ENCODE measurements around the gene HDAC5. TPM values are rescaled to one million over a fixed set of nuclear protein-coding genes. Genes with fewer than 3 reads are reported as not detected.

Gene HDAC5
- total and polyA plus RNA-seq, 3 donors from 2014 or later: 43.3 to 141 (median 94.1) TPM

DNA sequence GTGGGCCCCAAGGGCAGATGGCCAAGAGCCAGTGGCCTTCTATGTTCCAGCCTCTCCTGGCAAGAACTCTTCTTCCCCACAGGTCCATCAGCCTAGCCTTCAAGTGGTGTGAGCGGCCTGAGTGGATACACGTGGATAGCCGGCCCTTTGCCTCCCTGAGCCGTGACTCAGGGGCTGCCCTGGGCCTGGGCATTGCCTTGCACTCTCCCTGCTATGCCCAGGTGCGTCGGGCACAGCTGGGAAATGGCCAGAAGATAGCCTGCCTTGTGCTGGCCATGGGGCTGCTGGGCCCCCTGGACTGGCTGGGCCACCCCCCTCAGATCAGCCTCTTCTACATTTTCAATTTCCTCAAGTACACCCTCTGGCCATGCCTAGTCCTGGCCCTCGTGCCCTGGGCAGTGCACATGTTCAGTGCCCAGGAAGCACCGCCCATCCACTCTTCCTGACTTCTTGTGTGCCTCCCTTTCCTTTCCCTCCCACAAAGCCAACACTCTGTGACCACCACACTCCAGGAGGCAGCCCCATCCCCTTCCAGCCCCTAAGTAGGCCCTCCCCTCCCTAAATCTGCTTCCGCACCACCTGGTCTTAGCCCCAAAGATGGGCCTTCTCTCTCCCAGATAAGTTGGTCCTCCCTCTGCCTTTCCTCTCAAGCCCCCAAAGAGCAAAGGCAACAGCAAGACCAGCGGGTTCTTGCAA is 47.7 kb downstream of the HDAC5 start:
- TF ChIP-seq, protein P1, sequence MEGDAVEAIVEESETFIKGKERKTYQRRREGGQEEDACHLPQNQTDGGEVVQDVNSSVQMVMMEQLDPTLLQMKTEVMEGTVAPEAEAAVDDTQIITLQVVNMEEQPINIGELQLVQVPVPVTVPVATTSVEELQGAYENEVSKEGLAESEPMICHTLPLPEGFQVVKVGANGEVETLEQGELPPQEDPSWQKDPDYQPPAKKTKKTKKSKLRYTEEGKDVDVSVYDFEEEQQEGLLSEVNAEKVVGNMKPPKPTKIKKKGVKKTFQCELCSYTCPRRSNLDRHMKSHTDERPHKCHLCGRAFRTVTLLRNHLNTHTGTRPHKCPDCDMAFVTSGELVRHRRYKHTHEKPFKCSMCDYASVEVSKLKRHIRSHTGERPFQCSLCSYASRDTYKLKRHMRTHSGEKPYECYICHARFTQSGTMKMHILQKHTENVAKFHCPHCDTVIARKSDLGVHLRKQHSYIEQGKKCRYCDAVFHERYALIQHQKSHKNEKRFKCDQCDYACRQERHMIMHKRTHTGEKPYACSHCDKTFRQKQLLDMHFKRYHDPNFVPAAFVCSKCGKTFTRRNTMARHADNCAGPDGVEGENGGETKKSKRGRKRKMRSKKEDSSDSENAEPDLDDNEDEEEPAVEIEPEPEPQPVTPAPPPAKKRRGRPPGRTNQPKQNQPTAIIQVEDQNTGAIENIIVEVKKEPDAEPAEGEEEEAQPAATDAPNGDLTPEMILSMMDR (IDR thresholded peaks at IDR 0.05): no peak
- no peak for TF ChIP-seq POLR2A (IDR thresholded peaks at IDR 0.05)
- intact Hi-C loops (cut with DNase I; ENCODE audit: low total_unique reads): no loop called here
- WGBS, 2 donors: 74 to 82% methylated on average over 7 to 10 of the region's 10 CpGs
- no peak for DNase-seq
- Histone ChIP-seq H3K27ac (peak overlapping the region in 1 of 2 donors; percentile 56), H3K4me3 (no peak overlapping the region), H3K27me3 (no peaks in the 10 kb centered on the region), H3K9me3 (no peaks in the 10 kb centered on the region), H3K36me3 (ENCODE audit: low read depth, missing control alignments) (no peaks in the 10 kb centered on the region), H3K4me1 (peaks cover 12% of the 10 kb centered on the region)

- H3K36me3 ChIP-seq (ENCODE audit: low read depth, missing control alignments): no peaks in the 10 kb centered on the region
- no peak overlapping the region for H3K4me3 ChIP-seq
- no peaks in the 10 kb centered on the region for H3K27me3 ChIP-seq
- WGBS, 2 donors: 91 to 92% methylated on average over 6 to 9 of the region's 9 CpGs
- DNase-seq: no peak
- intact Hi-C loops (cut with DNase I; ENCODE audit: low total_unique reads): no loop called here
- TF ChIP-seq POLR2A (IDR thresholded peaks at IDR 0.05): no peak
- TF ChIP-seq, protein P1 (IDR thresholded peaks at IDR 0.05): no peak
- H3K27ac ChIP-seq: no peak overlapping the region
- no peaks in the 10 kb centered on the region for H3K9me3 ChIP-seq
- H3K4me1 ChIP-seq: peaks cover 14% of the 10 kb centered on the region
Observed at GRCh38 chr17:44074911-44075285, 48.5 kb downstream of the HDAC5 start.

DNA sequence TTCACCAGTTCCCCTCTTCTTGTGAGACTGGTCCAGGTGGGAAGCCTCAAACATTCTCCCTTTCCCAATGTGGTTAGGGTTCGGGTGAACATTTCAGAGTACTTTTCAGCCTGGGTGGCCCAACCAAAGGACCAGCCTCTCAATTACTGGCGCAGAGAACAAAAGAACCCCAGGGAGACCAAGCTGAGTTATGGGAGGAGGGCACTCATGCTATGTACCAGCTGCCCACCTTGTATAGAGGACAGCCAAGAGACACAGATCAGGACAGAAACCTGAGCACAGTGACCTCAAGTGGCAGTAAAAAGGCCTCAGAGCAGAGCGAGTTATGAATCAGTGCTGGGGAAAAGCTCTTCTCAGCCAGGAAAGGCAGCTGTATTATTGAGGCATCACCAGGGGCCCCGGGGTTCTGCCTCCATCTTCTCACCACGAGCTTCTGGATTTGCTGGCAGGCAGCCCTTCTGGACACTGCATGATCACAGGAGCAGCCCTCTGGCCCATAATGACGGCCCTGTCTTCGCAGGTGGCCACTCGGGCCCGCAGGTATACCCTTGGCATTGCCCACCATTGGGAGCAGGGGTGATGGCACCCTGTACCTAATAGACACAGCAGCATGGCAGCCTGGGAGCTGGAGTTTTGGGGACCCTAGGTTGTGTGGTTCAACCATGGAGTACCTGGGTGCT is 49.1 kb downstream of the HDAC5 start:
- Histone ChIP-seq H3K27ac (no peak overlapping the region), H3K4me3 (no peak overlapping the region), H3K4me1 (peaks cover 19% of the 10 kb centered on the region), H3K9me3 (no peaks in the 10 kb centered on the region), H3K27me3 (no peaks in the 10 kb centered on the region), H3K36me3 (ENCODE audit: low read depth, missing control alignments) (no peaks in the 10 kb centered on the region)
- WGBS, 2 donors: 80 to 83% methylated on average over 2 to 9 of the region's 9 CpGs
- TF ChIP-seq, protein P1 (IDR thresholded peaks at IDR 0.05): no peak
- no peak for TF ChIP-seq POLR2A (IDR thresholded peaks at IDR 0.05)
- DNase-seq: no peak
- intact Hi-C loops (cut with DNase I; ENCODE audit: low total_unique reads): no loop called here

DNA sequence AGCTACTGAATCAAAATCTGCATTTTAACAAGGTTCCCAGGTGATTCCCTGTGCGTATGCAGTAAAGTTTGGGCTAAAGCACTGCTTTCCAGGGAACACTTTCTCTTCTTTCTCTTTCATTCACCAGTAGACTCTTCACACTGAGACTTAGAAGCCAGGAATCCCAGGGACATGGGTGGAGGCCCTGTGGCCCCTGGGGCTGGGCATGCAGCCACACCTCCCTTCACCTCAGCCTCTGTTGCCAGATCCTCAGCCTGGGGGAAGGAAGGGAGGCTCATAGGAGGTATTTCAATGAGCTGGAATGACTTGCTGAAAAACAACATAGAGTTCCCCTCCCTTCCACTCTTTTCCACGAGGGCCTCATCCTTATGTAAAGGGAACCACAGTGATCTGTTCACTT is 51.7 kb downstream of the HDAC5 start:
- H3K36me3 ChIP-seq (ENCODE audit: low read depth, missing control alignments): no peaks in the 10 kb centered on the region
- peaks cover 21% of the 10 kb centered on the region for H3K4me1 ChIP-seq
- H3K9me3 ChIP-seq: no peaks in the 10 kb centered on the region
- 37 to 38% methylated on average over 2 of the region's 2 CpGs for WGBS, 2 donors
- no peaks in the 10 kb centered on the region for H3K27me3 ChIP-seq
- intact Hi-C loops (cut with DNase I; ENCODE audit: low total_unique reads): no loop called here
- no peak for DNase-seq
- no peak for TF ChIP-seq POLR2A (IDR thresholded peaks at IDR 0.05)
- TF ChIP-seq, protein P1 (IDR thresholded peaks at IDR 0.05): no peak
- H3K27ac ChIP-seq: peak overlapping the region in 1 of 2 donors; percentile 41
- H3K4me3 ChIP-seq: no peak overlapping the region
